SH-SY5Y (cell line): ENCODE measurements around the gene MOB3C.

Experiments used
- GATA2 ChIP-seq: IDR thresholded peaks from 2 replicates; pipeline ENCODE4 v1.6.1; 2011; ENCODE audit warnings: mild to moderate bottlenecking, low read depth, low read length
- GATA3 ChIP-seq: IDR thresholded peaks from 2 replicates; pipeline ENCODE4 v1.6.1; 2011; ENCODE audit warnings: low read depth, mild to moderate bottlenecking, low read length, moderate library complexity

MOB3C gene

GRCh38 chr1:46616277-46617107 is at the start of gene MOB3C:
Gene MOB3C (minus strand): TSS chr1:46616811. CDS start chr1:46613321, 3,490 bp downstream.
- TF ChIP-seq GATA2 (no peak), GATA3 (no peak)

- TF ChIP-seq GATA2 (no peak), GATA3 (no peak)
Measured at GRCh38 chr1:46665983-46666382, 49.4 kb upstream of the MOB3C start.

- TF ChIP-seq GATA2 (no peak), GATA3 (no peak)
Measured at GRCh38 chr1:46659307-46659870, 42.8 kb upstream of the MOB3C start.

GRCh38 chr1:46657775-46658174 is 41.2 kb upstream of the MOB3C start:
- TF ChIP-seq GATA3 (no peak), GATA2 (no peak)

- TF ChIP-seq GATA3 (no peak), GATA2 (no peak)
Measured at GRCh38 chr1:46656643-46657042, 40.0 kb upstream of the MOB3C start.

- no peak for TF ChIP-seq GATA2
- no peak for TF ChIP-seq GATA3
Measured at GRCh38 chr1:46655848-46656247, 39.2 kb upstream of the MOB3C start.

- no peak for TF ChIP-seq GATA3
- TF ChIP-seq GATA2: no peak
Measured at GRCh38 chr1:46654012-46654411, 37.4 kb upstream of the MOB3C start.

- no peak for TF ChIP-seq GATA3
- no peak for TF ChIP-seq GATA2
Measured at GRCh38 chr1:46653405-46653958, 36.9 kb upstream of the MOB3C start.

GRCh38 chr1:46652321-46653100 is 35.9 kb upstream of the MOB3C start:
- TF ChIP-seq GATA3: no peak
- no peak for TF ChIP-seq GATA2

- TF ChIP-seq GATA2 (no peak), GATA3 (no peak)
Measured at GRCh38 chr1:46650491-46650890, 33.9 kb upstream of the MOB3C start.

GRCh38 chr1:46649764-46650163 is 33.2 kb upstream of the MOB3C start:
- no peak for TF ChIP-seq GATA2
- no peak for TF ChIP-seq GATA3

GRCh38 chr1:46647611-46648010 is 31.0 kb upstream of the MOB3C start:
- TF ChIP-seq GATA2: no peak
- TF ChIP-seq GATA3: no peak

GRCh38 chr1:46646844-46647243 is 30.2 kb upstream of the MOB3C start:
- TF ChIP-seq GATA2 (no peak), GATA3 (no peak)

GRCh38 chr1:46646331-46646730 is 29.7 kb upstream of the MOB3C start:
- no peak for TF ChIP-seq GATA3
- no peak for TF ChIP-seq GATA2
